Activated CD8-positive, alpha-beta T cell treated with anti-CD3 and anti-CD28 coated beads, Interleukin-2, amount 10 ng/mL, durations not matched to agents 7 days and 5 days (primary cell): ENCODE results near the gene FAIM. TPM values are rescaled to one million over a fixed set of nuclear protein-coding genes. Genes with fewer than 3 reads are reported as not detected.

Experiments
- ATAC-seq: fragments of 150-1000 bp; cut with Tn5 transposase; one replicate; pipeline ENCODE4 v1.10.0; 2021; ENCODE audit warnings: moderate library complexity
- CTCF ChIA-PET: fragments of 350-600 bp; sonication (Branson Sonifier 250); formaldehyde crosslinking; loops from one replicate; lab custom pipeline; 2021; ENCODE audit warnings: antibody characterized with exemption; lab: Charles Lee
- POLR2A ChIA-PET: fragments of 350-600 bp; sonication (Branson Sonifier 250); formaldehyde crosslinking; loops from one replicate; lab custom pipeline; 2021; ENCODE audit warnings: antibody characterized with exemption; lab: Charles Lee
- DNase-seq: peaks from one replicate; pipeline ENCODE4 v3.0.0-alpha.2; 2020
- H3K27ac Mint-ChIP-seq: one replicate; pipeline ENCODE4 v1.8.0; 2021; ENCODE audit warnings: mild to moderate bottlenecking, mixed read lengths
- H3K27me3 Mint-ChIP-seq: one replicate; pipeline ENCODE4 v1.8.0; 2021; ENCODE audit warnings: low read depth, mixed read lengths
- H3K36me3 Mint-ChIP-seq: one replicate; pipeline ENCODE4 v1.8.0; 2021; ENCODE audit warnings: low read depth, mixed read lengths
- H3K4me1 Mint-ChIP-seq: one replicate; pipeline ENCODE4 v1.8.0; 2021; ENCODE audit warnings: low read depth, mixed read lengths
- H3K4me3 Mint-ChIP-seq: one replicate; pipeline ENCODE4 v1.8.0; 2021; ENCODE audit warnings: mild to moderate bottlenecking, mixed read lengths
- H3K9me3 Mint-ChIP-seq: one replicate; pipeline ENCODE4 v1.8.0; 2022; ENCODE audit warnings: mixed read lengths; ENCODE audit not compliant: insufficient read depth
- total RNA-seq, 2 experiments: library from RNA; stranded (reverse); gene quantifications; one replicate each; pipeline ENCODE4 v1.2.3, GENCODE V29; 2021

FAIM gene
- total RNA-seq, 2 experiments from 2014 or later, result 4.2 to 5.9 TPM

DNA sequence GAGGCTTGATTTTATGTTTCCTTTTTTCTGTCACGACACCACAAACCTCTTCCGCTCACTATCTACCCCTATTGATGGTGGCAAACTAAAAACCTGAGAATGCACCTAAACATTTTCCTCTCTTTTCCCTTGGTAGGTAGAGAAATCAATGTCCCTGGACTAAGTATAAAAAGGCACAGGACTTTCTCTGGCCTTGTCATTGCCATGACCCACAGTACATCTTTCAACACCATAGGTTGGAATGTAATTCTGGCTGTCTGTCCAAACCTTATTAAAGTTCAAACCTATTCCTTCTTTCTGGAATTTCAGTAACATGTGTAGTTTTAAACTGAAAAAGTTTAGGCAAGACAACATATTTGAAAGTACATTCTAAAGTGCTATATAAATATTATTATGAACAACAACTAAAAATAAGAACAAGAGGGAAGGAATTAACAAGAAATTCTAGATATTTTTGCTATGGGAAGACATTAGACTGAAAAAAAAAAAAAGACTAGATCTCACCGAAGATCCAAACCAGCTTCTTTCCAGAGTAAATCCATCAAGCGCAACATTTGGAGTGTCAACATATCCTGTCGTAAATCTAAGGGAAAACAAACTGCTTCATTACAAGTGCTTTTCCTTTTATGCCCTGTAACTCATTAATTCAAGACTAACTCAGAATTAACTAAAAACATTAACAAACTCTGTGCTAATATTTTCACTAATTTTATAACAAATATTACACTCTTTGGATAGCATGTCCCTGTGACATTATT, 73.1 kb downstream of the FAIM start:
- no peaks in the 10 kb centered on the region for H3K27me3 Mint-ChIP-seq
- H3K4me1 Mint-ChIP-seq, result peaks cover 2% of the 10 kb centered on the region

GRCh38 chr3:138682648-138683047, 74.1 kb downstream of the FAIM start:
- Mint-ChIP-seq H3K27ac (no peak overlapping the region), H3K36me3 (no peaks in the 10 kb centered on the region), H3K4me3 (no peak overlapping the region), H3K4me1 (peaks cover 8% of the 10 kb centered on the region), H3K27me3 (no peaks in the 10 kb centered on the region), H3K9me3 (no peaks in the 10 kb centered on the region)
- ChIA-PET CTCF (no interaction called here), POLR2A (no interaction called here)
- no peak for ATAC-seq
- DNase-seq, result no peak

More for the DNA sequence above, 73.1 kb downstream of the FAIM start:
- POLR2A ChIA-PET, result no interaction called here
- Mint-ChIP-seq H3K27ac (no peak overlapping the region), H3K4me3 (no peak overlapping the region), H3K9me3 (no peaks in the 10 kb centered on the region), H3K36me3 (no peaks in the 10 kb centered on the region)
- no peak for ATAC-seq
- DNase-seq, result no peak
- CTCF ChIA-PET, result interaction anchor here (0.5 kb wide), 1 partner anchor 48 kb away, joined by 3 read pairs; no protein-coding TSS in a partner anchor

Other genes with a start within 250 kb of the FAIM start
- under 1 TPM; 0.16 to 0.18 TPM for gene ESYT3, start 174.2 kb upstream of the FAIM start, total RNA-seq
- 10 to 100 TPM; 15.9 to 19.5 TPM for gene CEP70, start 14.5 kb upstream of the FAIM start, total RNA-seq
- 1 to 10 TPM; 3.6 to 4.1 TPM for gene PIK3CB, start 226.2 kb downstream of the FAIM start, total RNA-seq